ENCODE measurements around the gene FAM210A.
"Not testable (repeated sequence)": the region's sequence is repeated elsewhere in the genome, so short reads cannot be mapped to it uniquely, and the experiment has no call there.

Gene FAM210A

GRCh38 chr18:13684546-13684945, 41.8 kb downstream of the FAM210A start:
- no peaks in the 10 kb centered on the region for H3K9me3 ChIP-seq
- no peaks in the 10 kb centered on the region for H3K36me3 ChIP-seq
- H3K4me3 ChIP-seq (ENCODE audit: low read depth in 1 of 2, low read length in 1 of 2): no peak overlapping the region
- no peak overlapping the region for H3K27ac ChIP-seq
- TF ChIP-seq, protein P1, sequence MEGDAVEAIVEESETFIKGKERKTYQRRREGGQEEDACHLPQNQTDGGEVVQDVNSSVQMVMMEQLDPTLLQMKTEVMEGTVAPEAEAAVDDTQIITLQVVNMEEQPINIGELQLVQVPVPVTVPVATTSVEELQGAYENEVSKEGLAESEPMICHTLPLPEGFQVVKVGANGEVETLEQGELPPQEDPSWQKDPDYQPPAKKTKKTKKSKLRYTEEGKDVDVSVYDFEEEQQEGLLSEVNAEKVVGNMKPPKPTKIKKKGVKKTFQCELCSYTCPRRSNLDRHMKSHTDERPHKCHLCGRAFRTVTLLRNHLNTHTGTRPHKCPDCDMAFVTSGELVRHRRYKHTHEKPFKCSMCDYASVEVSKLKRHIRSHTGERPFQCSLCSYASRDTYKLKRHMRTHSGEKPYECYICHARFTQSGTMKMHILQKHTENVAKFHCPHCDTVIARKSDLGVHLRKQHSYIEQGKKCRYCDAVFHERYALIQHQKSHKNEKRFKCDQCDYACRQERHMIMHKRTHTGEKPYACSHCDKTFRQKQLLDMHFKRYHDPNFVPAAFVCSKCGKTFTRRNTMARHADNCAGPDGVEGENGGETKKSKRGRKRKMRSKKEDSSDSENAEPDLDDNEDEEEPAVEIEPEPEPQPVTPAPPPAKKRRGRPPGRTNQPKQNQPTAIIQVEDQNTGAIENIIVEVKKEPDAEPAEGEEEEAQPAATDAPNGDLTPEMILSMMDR (IDR thresholded peaks at IDR 0.05): no peak
- no peaks in the 10 kb centered on the region for H3K4me1 ChIP-seq (ENCODE audit: control insufficient read depth in 1 of 2, insufficient read depth in 1 of 2, low read depth in 1 of 2, low read length in 1 of 2)
- H3K27me3 ChIP-seq: no peaks in the 10 kb centered on the region

DNA sequence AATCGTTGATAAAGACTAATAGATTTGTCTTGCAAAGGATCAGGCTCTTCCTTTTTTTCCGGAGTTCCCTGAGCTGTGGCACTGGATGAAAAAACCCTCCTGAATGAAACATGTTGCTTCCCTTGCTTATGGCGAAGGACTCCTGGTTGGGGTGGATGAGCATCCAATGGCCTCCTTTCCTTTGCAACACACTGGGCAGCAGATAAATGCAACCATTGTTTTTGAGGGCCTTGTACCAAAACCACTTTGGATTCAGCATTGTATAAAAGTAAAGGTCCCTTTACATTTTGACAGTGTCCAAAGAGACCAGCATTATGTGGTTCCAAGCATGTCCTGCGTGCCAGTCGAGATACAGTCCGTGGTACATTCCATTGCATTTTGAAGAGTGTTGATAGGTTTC, 44.7 kb downstream of the FAM210A start:
- TF ChIP-seq, protein P1 (IDR thresholded peaks at IDR 0.05): no peak
- no peaks in the 10 kb centered on the region for H3K36me3 ChIP-seq
- H3K4me1 ChIP-seq (ENCODE audit: control insufficient read depth in 1 of 2, insufficient read depth in 1 of 2, low read depth in 1 of 2, low read length in 1 of 2): no peaks in the 10 kb centered on the region
- H3K27me3 ChIP-seq: no peaks in the 10 kb centered on the region
- no peak overlapping the region for H3K27ac ChIP-seq
- H3K4me3 ChIP-seq (ENCODE audit: low read depth in 1 of 2, low read length in 1 of 2): no peak overlapping the region
- no peaks in the 10 kb centered on the region for H3K9me3 ChIP-seq

DNA sequence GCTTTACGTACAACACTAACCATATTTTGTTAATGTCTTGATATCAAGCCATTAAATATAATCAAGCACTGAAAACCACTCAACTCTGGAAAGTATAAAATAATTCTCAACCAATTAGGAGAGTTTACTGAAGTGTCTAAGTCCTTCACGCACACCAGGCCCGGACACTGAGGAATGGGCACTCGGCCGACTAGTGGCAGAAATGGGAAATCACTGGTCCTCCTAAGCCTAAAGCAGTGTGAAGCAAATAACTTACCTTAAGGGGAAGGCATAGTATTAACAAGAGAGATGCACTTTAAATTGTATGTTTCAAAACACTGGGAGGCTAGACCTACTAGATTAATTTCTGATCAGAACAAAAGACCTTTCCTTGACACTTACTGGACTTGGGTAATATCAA, 45.7 kb downstream of the FAM210A start:
- Histone ChIP-seq H3K4me3 (ENCODE audit: low read depth in 1 of 2, low read length in 1 of 2) (no peak overlapping the region), H3K27me3 (no peaks in the 10 kb centered on the region), H3K4me1 (ENCODE audit: control insufficient read depth in 1 of 2, insufficient read depth in 1 of 2, low read depth in 1 of 2, low read length in 1 of 2) (no peaks in the 10 kb centered on the region), H3K27ac (no peak overlapping the region), H3K36me3 (no peaks in the 10 kb centered on the region), H3K9me3 (no peaks in the 10 kb centered on the region)
- TF ChIP-seq, protein P1 (IDR thresholded peaks at IDR 0.05): no peak

GRCh38 chr18:13677350-13677749, 49.0 kb downstream of the FAM210A start:
- not testable (repeated sequence) for H3K4me1 ChIP-seq (ENCODE audit: control insufficient read depth in 1 of 2, insufficient read depth in 1 of 2, low read depth in 1 of 2, low read length in 1 of 2); H3K9me3 ChIP-seq; H3K27me3 ChIP-seq; H3K4me3 ChIP-seq (ENCODE audit: low read depth in 1 of 2, low read length in 1 of 2); H3K36me3 ChIP-seq; H3K27ac ChIP-seq

DNA sequence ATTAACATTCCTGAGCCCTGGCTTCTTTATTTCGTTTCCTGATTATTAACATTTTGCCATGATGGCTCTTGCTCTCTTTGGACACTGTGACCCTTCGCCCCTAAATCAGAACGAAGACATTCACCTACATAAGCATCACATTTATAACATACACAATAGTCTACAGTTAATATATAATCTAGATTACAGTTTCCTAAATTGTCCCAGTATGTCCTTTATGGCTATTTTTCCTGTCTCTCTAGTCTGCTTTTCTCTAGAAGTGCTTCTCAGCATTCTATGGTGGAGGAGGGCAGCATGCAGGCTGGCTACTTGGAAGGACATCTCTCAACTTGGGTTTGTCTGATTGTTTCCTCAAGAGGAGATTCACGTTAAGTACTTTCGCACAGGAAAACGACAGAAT, 49.9 kb downstream of the FAM210A start:
- Histone ChIP-seq H3K27ac (no peak overlapping the region), H3K36me3 (no peaks in the 10 kb centered on the region), H3K9me3 (no peaks in the 10 kb centered on the region), H3K27me3 (no peaks in the 10 kb centered on the region), H3K4me1 (ENCODE audit: control insufficient read depth in 1 of 2, insufficient read depth in 1 of 2, low read depth in 1 of 2, low read length in 1 of 2) (no peaks in the 10 kb centered on the region), H3K4me3 (ENCODE audit: low read depth in 1 of 2, low read length in 1 of 2) (no peak overlapping the region)
- TF ChIP-seq, protein P1 (IDR thresholded peaks at IDR 0.05): no peak

DNA sequence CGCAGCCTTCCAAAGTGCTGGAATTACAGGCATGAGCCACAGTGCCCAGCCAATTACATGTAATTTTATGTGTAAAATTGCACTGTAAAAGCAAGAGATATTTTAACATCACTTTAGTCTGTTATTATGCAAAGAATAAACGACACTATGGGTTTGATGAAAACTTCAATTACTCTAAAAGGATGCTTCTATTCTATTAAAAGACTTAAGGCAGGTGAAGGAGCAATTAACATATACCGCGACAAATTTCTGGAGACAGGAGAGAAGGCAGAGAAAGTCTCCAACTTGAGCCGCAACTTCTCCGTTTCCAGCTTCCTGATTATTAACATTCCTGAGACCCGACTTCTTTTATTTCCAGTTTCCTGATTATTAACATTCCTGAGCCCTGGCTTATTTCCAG, 53.7 kb downstream of the FAM210A start:
- Histone ChIP-seq H3K4me1 (ENCODE audit: control insufficient read depth in 1 of 2, insufficient read depth in 1 of 2, low read depth in 1 of 2, low read length in 1 of 2) (no peaks in the 10 kb centered on the region), H3K36me3 (no peaks in the 10 kb centered on the region), H3K27me3 (no peaks in the 10 kb centered on the region), H3K4me3 (ENCODE audit: low read depth in 1 of 2, low read length in 1 of 2) (no peak overlapping the region), H3K9me3 (no peaks in the 10 kb centered on the region), H3K27ac (no peak overlapping the region)
- TF ChIP-seq, protein P1 (IDR thresholded peaks at IDR 0.05): no peak
